Measurements from ENCODE around the gene LILRA5.

The LILRA5 gene

GRCh38 chr19:54312011-54312410 is 955 bp downstream of the LILRA5 start:
- DNase-seq (ENCODE audit: low read depth): no peak
- TF ChIP-seq CTCF (IDR thresholded peaks at IDR 0.05; ENCODE audit: insufficient read depth, low read depth, low read length, missing control alignments): no peak
- no peak overlapping the region for H3K4me3 ChIP-seq (ENCODE audit: low read depth, low read length)

DNA sequence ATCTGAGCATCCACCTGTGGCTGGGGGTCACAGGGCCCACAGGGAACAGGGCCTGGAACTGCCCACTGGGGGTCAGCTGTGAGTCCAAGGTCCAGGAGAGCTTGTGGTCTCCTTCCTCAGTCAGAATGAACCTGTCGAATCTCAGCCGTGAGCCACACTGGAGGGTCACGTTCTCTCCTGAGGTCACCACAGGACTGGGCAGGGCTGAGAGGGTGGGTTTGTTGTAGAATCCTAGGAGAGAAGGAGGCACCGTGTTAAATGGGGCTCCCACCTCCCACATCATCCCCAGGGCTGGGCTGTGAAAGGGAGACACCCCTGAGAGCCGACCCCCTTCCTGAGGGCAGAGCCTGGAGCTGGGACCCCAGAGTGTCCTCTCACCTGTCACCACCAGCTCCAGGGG is 1.5 kb downstream of the LILRA5 start:
- no peak overlapping the region for H3K4me3 ChIP-seq (ENCODE audit: low read depth, low read length)
- DNase-seq (ENCODE audit: low read depth): no peak
- TF ChIP-seq CTCF (IDR thresholded peaks at IDR 0.05; ENCODE audit: insufficient read depth, low read depth, low read length, missing control alignments): no peak

DNA sequence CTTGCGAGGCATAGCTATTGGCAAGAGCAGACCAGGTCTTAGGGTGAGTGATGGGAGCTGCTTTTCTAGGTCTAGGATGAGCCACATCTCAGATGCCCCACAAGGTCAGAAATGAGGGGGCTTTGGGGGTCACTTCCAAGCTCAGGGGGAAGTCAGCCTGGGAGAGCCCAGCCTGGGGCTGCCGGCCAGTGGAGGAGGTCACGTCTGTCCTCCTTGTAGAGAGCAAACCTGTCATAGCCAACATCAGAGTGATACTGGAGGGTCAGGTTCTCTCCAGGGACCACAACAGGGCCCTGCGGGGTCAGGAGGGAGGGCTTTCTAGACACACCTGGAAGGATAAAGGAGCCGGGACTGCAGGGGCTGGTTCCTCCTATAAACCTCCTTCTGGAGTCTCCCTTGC is 2.4 kb downstream of the LILRA5 start:
- no peak for TF ChIP-seq CTCF (IDR thresholded peaks at IDR 0.05; ENCODE audit: insufficient read depth, low read depth, low read length, missing control alignments)

DNA sequence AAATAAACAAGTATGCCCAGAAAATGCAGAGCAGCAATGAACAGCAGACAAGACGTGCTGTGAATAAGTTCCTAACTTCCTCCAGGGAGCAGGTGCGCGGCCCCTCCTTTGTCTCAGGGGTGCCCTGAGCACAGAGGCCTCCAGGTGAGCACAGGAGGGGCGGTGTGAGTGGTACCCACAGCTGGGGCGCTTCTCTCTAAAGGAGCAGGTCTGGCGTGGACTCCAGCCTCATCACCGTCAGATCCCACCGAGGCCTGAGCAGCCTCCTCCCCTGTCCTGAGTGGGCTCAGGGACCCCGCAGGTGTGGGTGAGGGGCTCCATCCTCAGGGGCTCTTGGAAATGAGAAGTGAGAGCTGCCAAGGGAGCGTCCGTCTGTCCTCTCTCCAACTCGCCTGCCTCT is 3.2 kb downstream of the LILRA5 start:
- DNase-seq (ENCODE audit: low read depth): no peak
- TF ChIP-seq CTCF (IDR thresholded peaks at IDR 0.05; ENCODE audit: insufficient read depth, low read depth, low read length, missing control alignments): no peak
- no peak overlapping the region for H3K4me3 ChIP-seq (ENCODE audit: low read depth, low read length)

More for the DNA sequence above, 2.4 kb downstream of the LILRA5 start:
- no peak overlapping the region for H3K4me3 ChIP-seq (ENCODE audit: low read depth, low read length)
- DNase-seq (ENCODE audit: low read depth): no peak

DNA sequence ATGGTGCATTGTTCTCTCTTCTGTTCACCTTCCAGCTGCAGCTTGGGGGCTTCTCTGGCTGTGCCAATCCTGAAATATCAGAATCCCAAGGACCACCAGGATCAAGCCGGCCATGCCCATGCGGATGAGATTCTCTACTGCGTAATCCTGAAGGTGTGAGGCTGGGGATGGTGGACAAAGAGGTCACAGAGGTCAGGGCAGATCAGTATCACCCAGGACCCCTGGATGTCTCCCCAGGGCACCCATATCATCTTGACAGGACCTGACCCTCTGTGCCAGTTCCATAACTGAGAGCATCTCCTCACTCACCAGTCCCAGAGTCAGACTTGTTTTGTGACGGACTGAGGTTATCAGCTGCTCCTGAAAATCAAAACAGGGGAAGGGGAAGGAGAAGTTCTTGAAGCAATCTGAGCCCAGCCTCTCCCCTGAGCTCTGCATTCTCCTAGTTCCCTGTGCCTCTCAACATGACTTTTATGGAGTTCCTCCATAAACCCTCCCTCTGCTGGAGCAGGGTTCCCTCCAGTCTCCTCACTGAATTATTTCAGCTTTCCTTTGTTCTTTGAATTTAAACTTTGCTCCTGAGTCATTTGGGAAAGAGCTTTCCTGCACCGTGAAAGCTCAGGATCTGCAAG is 5.5 kb downstream of the LILRA5 start:
- H3K4me3 ChIP-seq (ENCODE audit: low read depth, low read length): no peak overlapping the region
- DNase-seq (ENCODE audit: low read depth): no peak
- no peak for TF ChIP-seq CTCF (IDR thresholded peaks at IDR 0.05; ENCODE audit: insufficient read depth, low read depth, low read length, missing control alignments)

DNA sequence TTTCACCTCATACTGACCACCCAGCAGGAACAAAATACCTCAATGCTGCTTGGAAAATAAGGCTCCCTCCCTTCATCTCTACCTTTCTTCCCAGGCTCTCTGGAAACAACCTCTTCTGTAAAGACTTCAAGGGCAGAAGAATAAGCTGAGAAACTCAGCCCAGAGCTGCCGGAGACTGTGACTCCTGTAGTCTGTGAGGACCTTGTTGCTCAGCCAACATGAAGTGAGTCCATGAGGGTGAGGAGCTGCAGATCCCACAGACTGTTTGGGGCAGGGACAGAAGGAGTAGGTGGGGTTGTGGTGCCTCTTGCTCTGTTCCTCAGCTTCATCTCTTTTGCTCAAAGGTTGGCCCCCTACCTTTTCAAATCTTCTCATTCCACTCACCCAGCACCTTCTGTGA is 7.8 kb downstream of the LILRA5 start:
- no peak overlapping the region for H3K4me3 ChIP-seq (ENCODE audit: low read depth, low read length)
- no peak for DNase-seq (ENCODE audit: low read depth)
- TF ChIP-seq CTCF (IDR thresholded peaks at IDR 0.05; ENCODE audit: insufficient read depth, low read depth, low read length, missing control alignments): no peak

DNA sequence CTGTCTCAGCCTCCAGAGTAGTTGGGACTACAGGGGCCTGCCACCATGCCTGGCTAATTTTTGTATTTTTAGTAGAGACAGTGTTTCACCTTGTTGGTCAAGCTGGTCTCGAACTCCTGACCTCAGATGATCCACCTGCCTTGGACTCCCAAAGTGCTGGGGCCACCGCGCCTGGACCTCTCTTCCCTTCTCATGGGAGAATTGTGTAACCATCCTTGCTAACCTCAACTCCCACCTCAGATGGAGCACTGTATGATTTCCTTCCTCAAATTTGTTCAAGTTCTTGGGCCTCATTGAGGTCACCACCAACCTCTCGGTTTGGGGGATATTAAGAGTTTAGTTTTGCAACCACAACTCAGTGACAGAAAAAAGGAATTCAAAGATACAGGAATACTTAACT is 10.7 kb downstream of the LILRA5 start:
- H3K4me3 ChIP-seq (ENCODE audit: low read depth, low read length): no peak overlapping the region
- no peak for TF ChIP-seq CTCF (IDR thresholded peaks at IDR 0.05; ENCODE audit: insufficient read depth, low read depth, low read length, missing control alignments)
- DNase-seq (ENCODE audit: low read depth): no peak
